ENCODE results near the gene ARHGAP24. TPM values are rescaled to one million over a fixed set of nuclear protein-coding genes. Genes with fewer than 3 reads are reported as not detected.

ARHGAP24 gene
- total and polyA plus RNA-seq, 2 donors (not counting 1 experiment from before 2014, with no cell fraction given) = 48.4 to 141 TPM

DNA sequence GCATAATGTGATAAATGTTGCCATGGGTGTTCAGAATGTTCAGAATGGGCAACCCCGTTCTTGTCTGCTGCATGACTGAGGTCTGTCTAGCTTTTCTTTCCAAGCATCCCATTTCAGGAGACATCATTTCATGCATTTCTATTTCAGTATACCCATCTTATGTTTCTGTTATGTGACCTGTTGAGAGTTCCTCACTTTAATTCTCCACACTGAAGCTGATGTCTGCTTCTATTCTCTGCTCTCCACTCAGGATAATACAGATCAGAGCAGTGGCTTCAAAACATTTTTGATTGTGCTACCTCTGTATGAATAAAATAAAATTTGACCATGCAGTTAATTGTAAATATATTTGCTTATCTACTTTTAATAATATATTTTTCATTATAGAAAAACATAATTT, 398.6 kb downstream of the ARHGAP24 start:
- ChIA-PET POLR2A (no interaction called here), CTCF (no interaction called here)
- Mint-ChIP-seq H3K4me3 (no peak overlapping the region), H3K27ac (no peak overlapping the region), H3K27me3 (no peaks in the 10 kb centered on the region), H3K9me3 (ENCODE audit: insufficient read depth) (no peaks in the 10 kb centered on the region), H3K4me1 (peaks cover 2% of the 10 kb centered on the region)
- H3K79me2 ChIP-seq (ENCODE audit: control insufficient read depth, insufficient read depth, low read length) = no peaks in the 10 kb centered on the region
- no peaks in the 10 kb centered on the region for H4K20me1 ChIP-seq (ENCODE audit: control insufficient read depth, insufficient read depth, low read length, poor library complexity, severe bottlenecking)
- intact Hi-C loops (cut with micrococcal nuclease) = no loop called here
- no peaks in the 10 kb centered on the region for H3K27me3 ChIP-seq (replicated peaks in 1 of 4; ENCODE audit: control extremely low read depth in 1 of 4, control insufficient read depth in 3 of 4, insufficient read depth in 4 of 4, low read length in 3 of 4)
- no peak overlapping the region for H2AFZ ChIP-seq (ENCODE audit: insufficient read depth, low read depth, low read length, poor library complexity, severe bottlenecking)
- H3K9ac ChIP-seq (ENCODE audit: low read length) = no peak overlapping the region
- ATAC-seq (ENCODE audit: low read depth) = no peak
- WGBS (ENCODE audit: insufficient coverage) = no CpG with 5 or more reads among the region's 1 CpG
- H3K9me3 ChIP-seq (ENCODE audit: control extremely low read depth in 1 of 3, control insufficient read depth in 2 of 3, insufficient read depth in 1 of 3, low read length in 2 of 3) = no peaks in the 10 kb centered on the region
- no peak overlapping the region for H3K27ac ChIP-seq (ENCODE audit: low read length in 2 of 2)
- DNase-seq = no peak
- no peak overlapping the region for H3K4me2 ChIP-seq (replicated peaks; ENCODE audit: low read depth, low read length, poor library complexity, severe bottlenecking)
- H3K4me1 ChIP-seq (ENCODE audit: control insufficient read depth in 2 of 2, insufficient read depth in 2 of 2, low read length in 2 of 2) = no peaks in the 10 kb centered on the region
- TF ChIP-seq, protein P1, sequence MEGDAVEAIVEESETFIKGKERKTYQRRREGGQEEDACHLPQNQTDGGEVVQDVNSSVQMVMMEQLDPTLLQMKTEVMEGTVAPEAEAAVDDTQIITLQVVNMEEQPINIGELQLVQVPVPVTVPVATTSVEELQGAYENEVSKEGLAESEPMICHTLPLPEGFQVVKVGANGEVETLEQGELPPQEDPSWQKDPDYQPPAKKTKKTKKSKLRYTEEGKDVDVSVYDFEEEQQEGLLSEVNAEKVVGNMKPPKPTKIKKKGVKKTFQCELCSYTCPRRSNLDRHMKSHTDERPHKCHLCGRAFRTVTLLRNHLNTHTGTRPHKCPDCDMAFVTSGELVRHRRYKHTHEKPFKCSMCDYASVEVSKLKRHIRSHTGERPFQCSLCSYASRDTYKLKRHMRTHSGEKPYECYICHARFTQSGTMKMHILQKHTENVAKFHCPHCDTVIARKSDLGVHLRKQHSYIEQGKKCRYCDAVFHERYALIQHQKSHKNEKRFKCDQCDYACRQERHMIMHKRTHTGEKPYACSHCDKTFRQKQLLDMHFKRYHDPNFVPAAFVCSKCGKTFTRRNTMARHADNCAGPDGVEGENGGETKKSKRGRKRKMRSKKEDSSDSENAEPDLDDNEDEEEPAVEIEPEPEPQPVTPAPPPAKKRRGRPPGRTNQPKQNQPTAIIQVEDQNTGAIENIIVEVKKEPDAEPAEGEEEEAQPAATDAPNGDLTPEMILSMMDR (IDR thresholded peaks at IDR 0.05) = no peak
- TF ChIP-seq EZH2 (IDR thresholded peaks at IDR 0.05; ENCODE audit: borderline replicate concordance, insufficient read depth, low read depth, low read length, poor library complexity, severe bottlenecking) = no peak
- peaks cover 0 to 2% of the 10 kb centered on the region in 2 experiments for H3K36me3 ChIP-seq (replicated peaks in 1 of 2; ENCODE audit: control extremely low read depth in 1 of 2, control insufficient read depth in 1 of 2, extremely low read depth in 1 of 2, insufficient read depth in 2 of 2, low read length in 1 of 2)
- no peak overlapping the region for H3K4me3 ChIP-seq (ENCODE audit: control extremely low read depth in 1 of 5, extremely low read depth in 1 of 5, insufficient read depth in 1 of 5, low read depth in 2 of 5, low read length in 4 of 5)

GRCh38 chr4:85879518-85879917, 404.6 kb downstream of the ARHGAP24 start:
- intact Hi-C loops (cut with micrococcal nuclease) = no loop called here
- ATAC-seq (ENCODE audit: low read depth) (no peak), DNase-seq (no peak)
- 92% methylated on average over 2 of the region's 3 CpGs for WGBS (ENCODE audit: insufficient coverage)
- H3K36me3 ChIP-seq (replicated peaks in 1 of 2; ENCODE audit: control extremely low read depth in 1 of 2, control insufficient read depth in 1 of 2, extremely low read depth in 1 of 2, insufficient read depth in 2 of 2, low read length in 1 of 2) = no peaks in the 10 kb centered on the region
- no peaks in the 10 kb centered on the region for H3K27me3 ChIP-seq (replicated peaks in 1 of 4; ENCODE audit: control extremely low read depth in 1 of 4, control insufficient read depth in 3 of 4, insufficient read depth in 4 of 4, low read length in 3 of 4)
- CTCF ChIA-PET = no interaction called here
- H3K4me2 ChIP-seq (replicated peaks; ENCODE audit: low read depth, low read length, poor library complexity, severe bottlenecking) = no peak overlapping the region
- TF ChIP-seq EZH2 (IDR thresholded peaks at IDR 0.05; ENCODE audit: borderline replicate concordance, insufficient read depth, low read depth, low read length, poor library complexity, severe bottlenecking) = no peak
- TF ChIP-seq, protein P1 (IDR thresholded peaks at IDR 0.05) = no peak
- H3K79me2 ChIP-seq (ENCODE audit: control insufficient read depth, insufficient read depth, low read length) = peaks cover 19% of the 10 kb centered on the region
- H4K20me1 ChIP-seq (ENCODE audit: control insufficient read depth, insufficient read depth, low read length, poor library complexity, severe bottlenecking) = peaks cover 13% of the 10 kb centered on the region
- H3K4me3 ChIP-seq (ENCODE audit: control extremely low read depth in 1 of 5, extremely low read depth in 1 of 5, insufficient read depth in 1 of 5, low read depth in 2 of 5, low read length in 4 of 5) = no peak overlapping the region
- no peaks in the 10 kb centered on the region for H3K4me1 ChIP-seq (ENCODE audit: control insufficient read depth in 2 of 2, insufficient read depth in 2 of 2, low read length in 2 of 2)
- no peaks in the 10 kb centered on the region for H3K27me3 Mint-ChIP-seq
- no peak overlapping the region for H3K27ac ChIP-seq (ENCODE audit: low read length in 2 of 2)
- H3K4me1 Mint-ChIP-seq = peaks cover 15% of the 10 kb centered on the region
- no peaks in the 10 kb centered on the region for H3K9me3 Mint-ChIP-seq (ENCODE audit: insufficient read depth)
- H3K9ac ChIP-seq (ENCODE audit: low read length) = no peak overlapping the region
- POLR2A ChIA-PET = no interaction called here
- H3K9me3 ChIP-seq (ENCODE audit: control extremely low read depth in 1 of 3, control insufficient read depth in 2 of 3, insufficient read depth in 1 of 3, low read length in 2 of 3) = no peaks in the 10 kb centered on the region
- H2AFZ ChIP-seq (ENCODE audit: insufficient read depth, low read depth, low read length, poor library complexity, severe bottlenecking) = no peak overlapping the region
- no peak overlapping the region for H3K4me3 Mint-ChIP-seq
- no peak overlapping the region for H3K27ac Mint-ChIP-seq
